ENCODE results near the gene METRN.

The METRN gene

DNA sequence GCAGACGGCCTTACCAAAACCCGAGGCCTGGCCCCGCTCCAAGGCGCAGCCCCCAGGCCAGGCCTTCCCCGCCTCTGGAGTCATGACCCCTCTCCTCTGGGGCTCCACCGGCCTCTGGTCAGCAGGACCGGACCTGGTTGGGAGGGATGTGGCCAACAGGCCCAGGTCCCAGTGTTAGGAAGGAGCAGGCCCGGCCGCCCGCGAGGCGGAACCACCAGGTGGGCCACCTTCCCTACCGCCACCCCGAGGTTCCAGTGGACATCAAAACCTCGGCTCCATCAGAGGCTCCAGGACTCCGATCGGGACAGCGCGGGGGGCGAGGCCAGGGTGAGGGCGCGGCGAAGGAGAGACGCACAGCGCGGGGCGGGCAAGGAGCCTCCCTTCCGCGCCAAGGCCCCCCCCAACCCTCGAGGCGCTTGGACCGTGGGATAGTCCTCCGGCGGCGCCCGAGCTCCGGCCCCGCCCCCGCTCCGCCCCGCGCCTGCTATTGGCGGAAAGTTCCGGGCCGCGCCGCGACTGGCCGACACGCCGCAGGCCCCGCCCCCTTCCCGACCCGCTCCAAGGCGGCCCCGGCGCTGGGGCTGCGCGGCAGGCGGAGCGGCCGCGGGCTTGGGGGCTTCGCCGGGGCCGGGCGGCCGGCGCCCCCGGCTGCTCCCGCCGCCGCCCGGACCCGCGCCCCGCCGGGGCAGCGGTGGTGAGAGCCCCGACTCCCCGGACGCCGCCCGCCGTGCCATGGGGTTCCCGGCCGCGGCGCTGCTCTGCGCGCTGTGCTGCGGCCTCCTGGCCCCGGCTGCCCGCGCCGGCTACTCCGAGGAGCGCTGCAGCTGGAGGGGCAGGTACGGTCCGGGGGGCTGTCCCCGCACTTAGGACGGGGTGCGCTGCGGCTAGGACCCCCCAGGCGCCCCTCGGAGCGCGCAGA lies at the start of gene METRN:
Gene METRN (plus strand): TSS at position 561 of the 919 bp plus-strand sequence. CDS start 172 bp downstream, at position 733.
- Histone ChIP-seq H3K9me3 (ENCODE audit: insufficient read depth, low read depth, low read length) (no peaks in the 10 kb centered on the region), H2AFZ (ENCODE audit: low read length) (no peak within 1 kb of the TSS), H3K9ac (ENCODE audit: low read depth, low read length, poor library complexity, severe bottlenecking) (no peak within 1 kb of the TSS), H3K36me3 (ENCODE audit: insufficient read depth, low read length) (no peaks in the 10 kb centered on the region), H3K9me2 (replicated peaks; ENCODE audit: low read depth, low read length) (no peaks in the 10 kb centered on the region), H3K79me2 (ENCODE audit: insufficient read depth, low read length) (no peaks in the 10 kb centered on the region), H3K4me2 (ENCODE audit: low read depth, low read length, poor library complexity, severe bottlenecking) (peak within 1 kb of the TSS; percentile 44), H3K4me3 (ENCODE audit: low read length, poor library complexity, severe bottlenecking) (peak within 1 kb of the TSS; percentile 60), H3K4me1 (ENCODE audit: insufficient read depth, low read length, poor library complexity, severe bottlenecking) (peaks cover 7% of the 10 kb centered on the region), H4K20me1 (ENCODE audit: insufficient read depth, low read length, poor library complexity, severe bottlenecking) (no peaks in the 10 kb centered on the region), H3F3A (ENCODE audit: low read depth) (no peaks in the 10 kb centered on the region), H3K27me3 (ENCODE audit: insufficient read depth, low read length, poor library complexity, severe bottlenecking) (no peaks in the 10 kb centered on the region)
- TF ChIP-seq, protein P1, sequence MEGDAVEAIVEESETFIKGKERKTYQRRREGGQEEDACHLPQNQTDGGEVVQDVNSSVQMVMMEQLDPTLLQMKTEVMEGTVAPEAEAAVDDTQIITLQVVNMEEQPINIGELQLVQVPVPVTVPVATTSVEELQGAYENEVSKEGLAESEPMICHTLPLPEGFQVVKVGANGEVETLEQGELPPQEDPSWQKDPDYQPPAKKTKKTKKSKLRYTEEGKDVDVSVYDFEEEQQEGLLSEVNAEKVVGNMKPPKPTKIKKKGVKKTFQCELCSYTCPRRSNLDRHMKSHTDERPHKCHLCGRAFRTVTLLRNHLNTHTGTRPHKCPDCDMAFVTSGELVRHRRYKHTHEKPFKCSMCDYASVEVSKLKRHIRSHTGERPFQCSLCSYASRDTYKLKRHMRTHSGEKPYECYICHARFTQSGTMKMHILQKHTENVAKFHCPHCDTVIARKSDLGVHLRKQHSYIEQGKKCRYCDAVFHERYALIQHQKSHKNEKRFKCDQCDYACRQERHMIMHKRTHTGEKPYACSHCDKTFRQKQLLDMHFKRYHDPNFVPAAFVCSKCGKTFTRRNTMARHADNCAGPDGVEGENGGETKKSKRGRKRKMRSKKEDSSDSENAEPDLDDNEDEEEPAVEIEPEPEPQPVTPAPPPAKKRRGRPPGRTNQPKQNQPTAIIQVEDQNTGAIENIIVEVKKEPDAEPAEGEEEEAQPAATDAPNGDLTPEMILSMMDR (conservative IDR thresholded peaks at IDR 0.05; ENCODE audit: low read length) = no peak
- TF ChIP-seq EZH2phosphoT487 (IDR thresholded peaks at IDR 0.05; ENCODE audit: borderline replicate concordance) = no peak

DNA sequence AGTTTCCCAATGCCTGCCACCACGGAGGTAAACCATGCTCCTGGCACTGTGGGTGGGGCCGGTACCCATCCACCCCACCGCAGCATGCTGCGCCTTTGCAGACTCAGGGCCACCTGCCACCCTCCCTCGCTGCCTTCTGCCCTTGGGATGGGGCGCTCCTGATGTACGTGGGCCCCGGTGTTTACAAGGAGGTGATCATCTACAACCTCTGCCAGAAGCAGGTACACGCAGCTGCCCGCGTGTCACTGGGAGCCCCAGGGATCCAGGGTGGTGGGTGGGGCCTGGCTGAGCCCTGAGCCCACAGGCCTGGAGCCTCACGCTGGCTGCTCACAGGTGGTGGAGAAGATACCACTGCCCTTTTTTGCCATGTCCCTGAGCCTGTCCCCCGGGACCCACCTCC lies 48.3 kb upstream of the METRN start:
- Histone ChIP-seq H3K27me3 (ENCODE audit: insufficient read depth, low read length, poor library complexity, severe bottlenecking) (no peaks in the 10 kb centered on the region), H3K36me3 (ENCODE audit: insufficient read depth, low read length) (no peaks in the 10 kb centered on the region), H3K9me2 (replicated peaks; ENCODE audit: low read depth, low read length) (no peaks in the 10 kb centered on the region), H3F3A (ENCODE audit: low read depth) (no peaks in the 10 kb centered on the region), H3K4me2 (ENCODE audit: low read depth, low read length, poor library complexity, severe bottlenecking) (no peak overlapping the region), H4K20me1 (ENCODE audit: insufficient read depth, low read length, poor library complexity, severe bottlenecking) (no peaks in the 10 kb centered on the region), H3K79me2 (ENCODE audit: insufficient read depth, low read length) (peaks cover 17% of the 10 kb centered on the region; the same call in 1 of the 2 replicates), H3K9me3 (ENCODE audit: insufficient read depth, low read depth, low read length) (no peaks in the 10 kb centered on the region), H3K4me1 (ENCODE audit: insufficient read depth, low read length, poor library complexity, severe bottlenecking) (peaks cover 5% of the 10 kb centered on the region), H3K9ac (ENCODE audit: low read depth, low read length, poor library complexity, severe bottlenecking) (no peak overlapping the region), H3K4me3 (ENCODE audit: low read length, poor library complexity, severe bottlenecking) (no peak overlapping the region), H2AFZ (ENCODE audit: low read length) (no peak overlapping the region)
- no peak for TF ChIP-seq EZH2phosphoT487 (IDR thresholded peaks at IDR 0.05; ENCODE audit: borderline replicate concordance)
- TF ChIP-seq, protein P1 (conservative IDR thresholded peaks at IDR 0.05; ENCODE audit: low read length) = no peak

DNA sequence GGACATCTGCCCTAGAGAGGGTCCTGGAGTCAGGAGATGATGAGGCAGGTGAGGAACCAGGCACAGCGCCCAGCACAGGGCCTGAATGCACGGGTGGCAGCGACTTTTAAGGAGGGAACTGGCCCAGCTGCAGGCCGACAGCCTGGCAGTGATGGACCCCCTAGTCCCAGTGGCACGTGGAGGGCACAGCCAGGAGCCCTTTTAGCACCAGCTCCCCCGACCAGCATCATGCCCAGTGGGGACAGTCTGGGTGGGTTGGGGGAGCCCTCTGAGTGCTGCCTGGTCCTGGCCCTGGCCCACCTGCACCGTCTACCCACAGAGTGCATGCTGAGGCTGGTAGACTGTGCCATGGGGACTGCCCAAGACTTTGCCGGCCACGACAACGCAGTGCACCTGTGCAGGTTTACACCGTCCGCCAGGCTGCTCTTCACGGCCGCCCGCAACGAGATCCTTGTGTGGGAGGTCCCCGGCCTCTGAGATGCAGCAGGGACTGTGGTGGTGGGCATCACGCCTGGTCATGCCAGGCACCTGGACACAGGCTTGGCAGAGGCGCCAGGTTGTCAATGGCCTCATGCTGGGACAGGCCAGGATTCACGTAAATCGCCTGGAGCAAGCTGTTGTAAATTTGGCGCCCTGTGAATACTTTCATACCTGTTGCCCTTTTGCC lies 47.7 kb upstream of the METRN start:
- peak overlapping the region; percentile 48 for H3K4me2 ChIP-seq (ENCODE audit: low read depth, low read length, poor library complexity, severe bottlenecking)
- peak overlapping the region; percentile 80 for H3K4me3 ChIP-seq (ENCODE audit: low read length, poor library complexity, severe bottlenecking)

More for the DNA sequence above, 47.7 kb upstream of the METRN start:
- no peaks in the 10 kb centered on the region for H3K9me2 ChIP-seq (replicated peaks; ENCODE audit: low read depth, low read length)
- H3K4me1 ChIP-seq (ENCODE audit: insufficient read depth, low read length, poor library complexity, severe bottlenecking) = peaks cover 5% of the 10 kb centered on the region
- peak overlapping the region; percentile 72; the same call in 1 of the 2 replicates for H2AFZ ChIP-seq (ENCODE audit: low read length)
- peak overlapping the region; percentile 90 for H3K9ac ChIP-seq (ENCODE audit: low read depth, low read length, poor library complexity, severe bottlenecking)
- no peaks in the 10 kb centered on the region for H3K9me3 ChIP-seq (ENCODE audit: insufficient read depth, low read depth, low read length)
- no peaks in the 10 kb centered on the region for H4K20me1 ChIP-seq (ENCODE audit: insufficient read depth, low read length, poor library complexity, severe bottlenecking)
- no peaks in the 10 kb centered on the region for H3K36me3 ChIP-seq (ENCODE audit: insufficient read depth, low read length)
- H3K79me2 ChIP-seq (ENCODE audit: insufficient read depth, low read length) = peaks cover 17% of the 10 kb centered on the region; the same call in 1 of the 2 replicates
- no peaks in the 10 kb centered on the region for H3K27me3 ChIP-seq (ENCODE audit: insufficient read depth, low read length, poor library complexity, severe bottlenecking)
- TF ChIP-seq, protein P1 (conservative IDR thresholded peaks at IDR 0.05; ENCODE audit: low read length) = no peak
- no peak for TF ChIP-seq EZH2phosphoT487 (IDR thresholded peaks at IDR 0.05; ENCODE audit: borderline replicate concordance)
- no peaks in the 10 kb centered on the region for H3F3A ChIP-seq (ENCODE audit: low read depth)

Measured in Loucy (cell line).